GM18868 (cell line): Measurements from ENCODE around the gene PROB1.
"Not testable (repeated sequence)": the region's sequence is repeated elsewhere in the genome, so short reads cannot be mapped to it uniquely, and the experiment has no call there.

Experiments
- ATAC-seq: cut with Tn5 transposase; IDR thresholded peaks from one replicate; pipeline ENCODE4 v1.9.1; 2021; ENCODE audit warnings: mild to moderate bottlenecking, moderate library complexity; ENCODE audit not compliant: unreplicated experiment

PROB1 gene

DNA sequence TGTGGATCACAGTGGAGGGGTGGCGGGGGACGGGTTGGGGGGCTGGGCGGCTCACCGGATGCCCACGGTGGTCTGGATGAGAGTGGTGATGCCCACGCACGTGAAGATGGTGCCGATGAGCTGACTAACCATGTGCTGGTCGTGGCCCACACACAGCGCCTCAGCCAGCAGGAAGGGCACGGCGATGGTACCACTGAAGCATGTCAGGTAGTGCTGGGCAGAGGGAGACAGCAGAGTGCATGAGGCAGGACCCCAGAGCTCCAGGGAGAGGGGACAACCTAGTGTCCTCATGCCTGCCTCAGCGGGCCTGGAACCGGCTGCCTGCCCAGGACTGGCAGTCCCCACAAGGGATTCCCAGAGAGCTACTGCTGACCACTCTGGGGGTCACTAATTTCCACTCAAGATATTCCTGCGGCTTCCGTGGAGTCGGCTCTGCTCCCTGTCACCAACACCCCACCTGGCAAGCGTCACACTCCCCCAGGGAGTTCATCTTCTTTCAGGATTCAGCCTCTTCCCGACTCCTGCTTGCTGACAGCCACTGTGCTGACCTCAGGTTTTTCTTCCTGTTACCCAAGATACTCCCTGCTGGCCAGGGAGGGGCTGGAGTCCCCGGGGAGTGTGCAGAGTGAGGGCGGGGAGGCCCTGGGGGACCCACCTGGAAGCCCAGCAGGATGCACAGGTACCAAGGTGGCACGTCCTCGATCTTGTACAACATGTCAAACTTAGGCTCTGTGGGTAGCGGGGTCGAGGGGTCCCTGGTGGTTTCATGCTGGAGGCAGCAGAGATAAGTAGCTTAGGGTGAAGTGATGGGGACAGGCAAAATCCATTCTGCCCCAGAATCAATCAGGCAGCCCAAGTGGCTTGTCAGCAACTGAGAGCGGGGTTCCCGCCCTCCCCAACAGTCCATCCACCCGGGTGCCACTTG lies 12.8 kb downstream of the PROB1 start:
- ATAC-seq = no peak

DNA sequence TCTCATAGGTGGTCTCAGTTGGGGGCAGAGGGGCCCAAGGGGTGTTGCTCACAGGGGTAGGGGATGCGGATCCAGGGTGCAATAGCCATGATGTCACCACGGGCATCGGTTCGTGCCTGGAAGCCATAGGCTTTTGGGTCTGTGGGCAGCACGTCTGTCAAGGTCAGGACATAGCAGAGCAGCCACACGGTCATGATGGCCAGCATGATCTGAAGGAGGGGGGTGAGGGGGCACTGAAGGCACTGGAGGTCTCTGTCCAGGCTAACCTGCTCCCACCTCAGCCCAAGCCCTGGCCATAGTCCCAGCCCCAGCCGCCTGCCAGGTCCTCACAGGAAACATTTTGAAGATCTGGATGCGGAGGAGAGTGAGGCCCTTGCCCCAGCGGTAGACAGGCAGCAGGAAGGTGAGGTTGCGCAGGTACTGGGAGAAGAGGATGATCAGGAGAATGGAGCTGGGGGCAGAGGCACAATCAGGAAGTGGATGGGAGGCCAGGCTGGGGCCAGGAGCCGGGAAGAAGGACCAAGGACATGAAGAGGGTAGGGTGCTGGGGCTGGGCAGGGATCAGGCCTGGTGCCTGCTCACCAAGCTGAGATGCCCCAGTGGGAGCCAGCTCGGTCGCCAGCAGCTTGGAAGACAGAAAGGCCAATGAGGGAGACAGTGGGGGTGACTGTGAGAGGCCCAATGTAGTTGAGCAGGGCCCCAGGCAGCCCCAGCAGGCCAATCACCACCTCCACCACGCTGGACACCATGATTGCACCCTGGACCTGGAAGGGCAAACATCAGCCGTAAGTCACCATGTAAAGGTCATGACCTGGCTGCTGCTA lies 15.1 kb downstream of the PROB1 start:
- ATAC-seq = no peak

DNA sequence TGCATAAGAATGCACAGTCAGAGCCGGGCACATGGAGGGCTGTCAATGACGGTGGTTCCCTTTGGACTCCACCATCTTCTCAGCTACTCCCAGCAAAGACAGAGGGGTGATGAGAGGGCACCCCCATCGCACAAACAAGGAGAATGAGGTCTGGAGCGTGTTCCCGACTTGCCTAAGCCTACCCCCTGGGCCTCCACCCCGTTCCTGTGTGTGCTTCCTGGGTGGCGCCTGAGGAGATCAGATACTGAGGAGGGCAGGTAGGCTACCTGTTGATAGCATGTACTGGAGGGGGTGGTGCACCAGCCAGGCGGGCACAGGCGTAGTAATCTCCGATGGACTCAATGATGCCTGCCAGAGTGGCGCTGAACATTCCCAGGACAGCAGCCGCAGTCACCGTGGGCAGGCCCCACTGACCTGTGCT lies 16.0 kb downstream of the PROB1 start:
- no peak for ATAC-seq

DNA sequence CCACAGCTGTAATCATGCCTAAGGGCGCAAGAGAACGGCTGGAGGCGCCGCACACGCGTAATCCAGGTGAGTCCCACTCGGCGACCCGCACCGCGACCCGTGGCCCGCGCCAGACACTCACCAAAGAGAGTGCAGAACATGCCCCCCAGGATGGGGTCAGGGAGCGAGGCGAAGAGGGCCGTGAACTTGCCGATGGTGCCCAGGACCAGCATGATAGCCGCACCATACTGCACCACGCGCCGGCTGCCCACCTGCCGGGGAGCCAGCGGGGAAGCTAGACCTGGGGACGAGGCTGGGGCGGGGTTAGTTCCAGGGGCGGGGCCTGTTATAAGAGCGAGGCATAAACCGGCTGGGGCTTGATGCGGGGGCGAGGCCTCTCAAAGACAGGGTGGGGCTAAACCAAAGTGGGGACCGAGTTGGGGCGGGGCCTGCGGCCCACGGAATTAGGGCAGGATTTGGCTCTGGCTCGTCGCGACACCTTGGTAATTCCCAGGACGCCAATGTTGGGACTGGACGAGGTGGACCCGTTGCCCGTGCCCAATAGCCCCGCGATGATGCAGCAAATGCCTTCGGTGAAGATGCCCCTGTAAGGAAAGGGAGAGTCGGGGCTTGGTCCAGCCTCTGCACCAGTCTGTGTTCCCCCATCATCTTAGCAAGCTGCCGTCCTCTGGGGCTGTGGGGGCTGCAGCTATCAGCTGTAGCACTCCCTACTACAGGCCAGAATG lies 16.6 kb downstream of the PROB1 start:
- ATAC-seq = no peak

DNA sequence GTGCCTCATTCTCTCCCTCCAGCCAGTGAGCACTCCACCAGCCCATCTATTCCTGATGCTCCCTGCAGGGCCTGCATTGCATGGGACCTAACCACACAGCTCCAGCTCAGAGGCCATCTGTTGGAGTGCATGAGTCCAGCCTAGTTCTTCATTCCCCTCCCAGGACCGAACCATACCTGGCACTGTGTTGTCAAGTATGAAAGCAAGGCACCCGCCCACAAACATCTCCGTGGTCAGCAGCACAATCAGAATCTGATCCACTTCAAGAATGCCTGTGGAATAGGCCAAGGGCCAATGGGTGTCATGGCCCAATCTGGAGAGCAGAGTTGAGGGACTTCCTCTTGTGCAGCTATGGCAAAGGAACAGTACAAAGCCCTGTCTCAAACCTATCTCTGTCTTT lies 17.7 kb downstream of the PROB1 start:
- no peak for ATAC-seq

DNA sequence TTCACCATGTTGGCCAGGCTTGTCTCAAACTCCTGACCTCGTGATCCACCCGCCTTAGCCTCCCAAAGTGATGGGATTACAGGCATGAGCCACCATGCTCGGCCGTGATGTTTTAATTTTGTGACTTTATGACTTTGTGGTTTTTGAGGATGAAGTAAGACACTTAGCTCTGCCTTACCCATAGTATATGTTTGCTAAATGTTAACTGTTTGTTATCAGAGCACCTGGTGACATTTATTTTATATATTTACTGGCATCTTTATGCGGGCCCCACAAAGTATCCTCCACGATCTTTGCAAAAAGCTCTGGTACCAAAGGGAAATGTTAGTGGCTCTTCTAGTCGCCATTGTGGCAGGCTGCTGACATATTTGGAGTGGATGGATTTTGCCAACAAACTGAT lies 18.5 kb downstream of the PROB1 start:
- ATAC-seq = no peak

DNA sequence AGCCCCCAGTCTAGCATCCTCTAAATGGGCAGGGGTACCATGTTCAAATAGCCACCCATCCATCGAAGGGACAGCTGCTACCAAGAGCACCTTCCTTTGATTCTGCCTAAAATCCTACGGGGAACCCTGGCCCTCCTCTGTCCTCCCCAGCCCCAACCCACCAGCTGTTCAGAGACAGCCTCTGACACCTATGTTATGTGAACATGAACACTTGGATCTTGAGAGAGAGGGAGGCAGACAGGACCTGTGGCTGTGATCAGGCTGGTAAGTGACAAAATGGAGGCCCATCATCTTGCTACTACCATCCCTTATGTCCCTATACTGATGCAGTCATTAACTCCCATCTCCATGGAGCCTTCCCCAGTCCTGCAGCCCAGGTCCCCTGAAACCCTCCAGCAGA lies 20.0 kb downstream of the PROB1 start:
- ATAC-seq = no peak

DNA sequence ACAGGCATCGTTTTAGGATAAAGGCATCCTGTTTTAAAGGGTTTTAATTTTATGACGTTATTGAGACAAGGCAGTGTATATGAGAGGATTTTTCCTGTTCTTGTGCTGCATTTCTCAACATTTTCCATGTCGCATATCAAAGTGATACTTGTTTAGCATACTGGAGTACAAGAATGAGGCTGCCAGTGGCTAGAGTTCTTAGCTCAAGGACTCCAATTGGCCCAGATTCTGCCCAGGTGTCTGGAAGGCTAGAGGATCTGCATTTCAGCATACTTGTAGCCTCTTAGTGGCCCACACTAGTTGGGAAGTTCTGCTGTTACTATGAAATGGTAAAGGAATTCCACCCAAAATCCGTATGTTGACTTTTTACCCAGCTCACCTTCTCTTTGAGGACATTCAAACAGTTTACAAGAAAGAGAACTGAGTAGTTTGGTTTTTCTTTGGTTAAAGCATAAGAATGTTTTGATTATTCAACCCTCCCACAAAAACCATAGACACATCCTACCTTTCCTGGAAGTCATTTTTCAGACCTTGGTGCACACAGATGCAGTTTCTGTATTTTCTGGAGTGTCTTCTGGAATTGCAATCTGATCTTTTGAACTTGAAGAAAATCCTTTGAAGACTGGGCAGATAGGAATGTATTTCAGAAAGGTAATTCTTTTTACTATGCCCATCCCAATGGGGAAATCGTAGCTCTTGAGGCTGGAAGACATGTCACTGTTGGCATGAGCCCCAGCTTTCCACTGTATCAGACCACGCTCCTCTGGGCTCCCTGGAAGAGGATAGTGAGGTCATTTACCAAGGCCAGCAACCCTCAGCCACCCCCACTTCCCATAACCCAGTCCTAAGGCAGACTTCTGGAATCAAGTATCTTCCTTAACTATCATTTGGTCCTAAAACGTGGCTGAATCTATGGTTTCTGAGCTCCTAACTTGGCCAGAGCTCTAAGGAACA lies 23.1 kb downstream of the PROB1 start:
- no peak for ATAC-seq

DNA sequence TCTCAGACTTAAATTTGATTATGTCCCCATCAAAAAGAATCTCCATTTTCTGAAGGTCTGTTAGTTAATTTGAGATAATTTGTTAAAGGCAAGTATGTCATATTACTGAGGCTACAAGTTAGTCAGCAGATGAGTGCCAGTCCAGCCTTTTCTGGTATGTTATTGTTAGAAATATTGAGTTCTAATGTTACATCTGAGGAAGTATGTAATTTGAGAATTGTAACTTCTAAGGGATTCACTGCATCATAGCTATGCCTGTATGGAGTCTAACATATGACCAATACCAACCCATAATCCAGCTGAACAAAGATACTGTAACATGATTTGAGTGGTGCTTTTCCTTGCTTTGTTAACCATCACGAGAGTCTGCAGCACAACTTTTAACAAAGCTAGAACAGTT lies 25.7 kb downstream of the PROB1 start:
- no peak for ATAC-seq

DNA sequence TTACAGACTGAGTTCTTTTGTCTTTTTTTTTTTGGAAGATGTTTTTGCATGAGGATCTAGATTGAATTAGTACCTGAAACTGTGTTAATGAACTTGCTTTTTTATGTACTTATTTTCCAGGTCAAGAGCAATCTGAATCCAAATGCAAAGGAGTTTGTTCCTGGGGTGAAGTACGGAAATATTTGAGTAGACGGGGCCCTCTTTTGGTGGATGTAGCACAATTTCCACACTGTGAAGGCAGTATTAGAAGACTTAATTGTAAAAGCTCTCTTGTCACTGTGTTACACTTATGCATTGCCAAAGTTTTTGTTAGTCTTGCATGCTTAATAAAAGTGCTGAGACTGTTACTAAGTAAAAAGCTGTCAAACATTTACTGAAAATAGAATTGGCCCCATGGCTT lies 26.3 kb downstream of the PROB1 start:
- ATAC-seq = no peak

DNA sequence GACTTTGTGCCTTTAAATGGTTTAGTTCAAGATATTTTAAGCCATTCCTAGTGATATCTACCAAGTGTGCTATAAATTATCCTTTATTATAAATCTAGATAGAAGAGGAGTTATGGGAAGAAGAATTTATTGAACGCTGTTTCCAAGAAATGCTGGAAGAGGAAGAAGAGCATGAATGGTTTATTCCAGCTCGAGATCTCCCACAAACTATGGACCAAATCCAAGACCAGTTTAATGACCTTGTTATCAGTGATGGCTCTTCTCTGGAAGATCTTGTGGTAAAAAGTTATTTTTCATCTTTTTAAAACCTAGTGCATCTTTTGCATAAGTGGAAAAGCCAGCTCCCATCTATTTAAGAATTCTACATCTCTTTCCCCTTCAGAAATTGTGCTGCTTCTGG lies 30.4 kb downstream of the PROB1 start:
- no peak for ATAC-seq

DNA sequence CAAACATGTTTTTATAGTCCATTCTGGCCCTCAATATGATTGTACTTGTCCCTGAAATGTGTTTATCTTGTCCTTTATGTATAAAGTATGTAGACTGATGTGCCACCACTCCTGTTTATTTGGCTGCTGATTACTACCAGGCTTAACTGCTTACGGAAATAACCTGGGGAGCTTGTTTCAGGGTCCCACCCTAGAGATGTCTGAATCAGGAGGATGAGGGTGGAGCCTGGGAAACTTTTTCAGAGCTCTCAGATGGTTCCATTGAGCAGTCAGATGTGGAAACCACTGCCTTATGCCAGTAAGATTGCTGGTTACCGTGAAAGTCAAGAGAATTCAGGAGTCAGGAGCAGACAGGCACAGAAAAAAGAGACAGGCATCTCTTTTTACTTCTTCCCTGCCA lies 31.0 kb downstream of the PROB1 start:
- ATAC-seq = peak; percentile 49

DNA sequence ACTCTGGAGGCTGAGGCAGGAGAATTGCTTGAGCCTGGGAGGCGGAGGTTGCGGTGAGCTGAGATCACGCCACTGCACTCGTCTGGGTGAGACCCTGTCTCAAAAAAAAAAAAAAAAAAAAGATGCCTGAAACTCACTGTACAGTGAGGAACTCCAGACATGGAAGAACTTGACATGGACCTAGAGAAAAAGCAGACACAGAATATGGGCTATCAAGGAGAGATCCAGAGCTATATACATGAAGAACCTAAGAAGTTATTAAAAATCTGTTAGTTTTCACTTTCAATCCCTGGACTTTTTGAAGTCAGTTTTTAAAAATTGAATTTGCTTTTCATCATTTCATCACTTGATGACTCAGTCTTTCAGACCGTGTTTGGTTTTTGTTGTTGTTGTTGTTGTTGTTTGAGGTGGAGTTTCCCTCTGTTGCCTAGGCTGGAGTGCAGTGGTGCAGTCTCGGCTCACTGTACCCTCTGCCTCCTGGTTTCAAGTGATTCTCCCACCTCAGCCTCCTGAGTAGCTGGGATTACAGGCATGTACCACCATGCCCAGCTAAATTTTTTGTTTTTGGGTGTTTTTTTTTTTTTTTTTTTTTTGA lies 33.0 kb downstream of the PROB1 start:
- ATAC-seq = no peak

DNA sequence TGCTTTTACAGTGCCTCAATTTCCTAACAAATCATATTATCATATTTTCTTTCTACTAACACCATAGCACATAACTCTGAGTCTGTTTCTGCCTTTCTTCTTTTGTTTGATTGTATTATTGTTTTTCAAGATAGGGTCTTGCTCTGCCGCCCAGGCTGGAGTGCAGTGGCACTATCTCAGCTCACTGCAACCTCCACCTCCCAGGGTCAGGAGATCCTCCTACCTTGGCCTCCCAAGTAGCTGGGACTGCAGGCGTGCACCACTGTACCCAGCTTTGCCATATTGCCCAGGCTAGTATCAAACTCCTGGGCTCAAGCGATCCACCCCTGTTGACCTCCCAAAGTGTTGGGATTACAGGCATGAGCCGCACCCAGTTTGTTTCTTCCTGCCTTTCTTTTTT lies 34.5 kb downstream of the PROB1 start:
- ATAC-seq = no peak

DNA sequence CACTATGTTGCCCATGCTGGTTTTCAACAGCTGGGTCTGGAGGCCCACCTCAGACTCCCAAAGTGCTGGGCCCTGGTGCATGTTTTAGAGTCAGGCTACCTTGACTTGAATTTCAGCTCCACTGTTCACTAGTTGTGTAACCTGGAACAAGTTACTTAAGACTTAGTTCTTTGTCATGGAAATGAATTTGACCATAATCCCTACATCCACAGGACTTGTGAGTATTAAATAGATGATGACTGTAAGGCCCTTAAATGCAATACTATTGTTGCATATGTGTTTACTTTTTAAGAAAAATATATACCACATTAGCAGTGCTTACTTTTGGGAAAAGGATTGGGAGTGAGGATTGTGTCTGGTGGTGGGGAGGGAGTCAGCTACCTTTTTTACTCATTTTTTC lies 36.8 kb downstream of the PROB1 start:
- ATAC-seq = no peak

DNA sequence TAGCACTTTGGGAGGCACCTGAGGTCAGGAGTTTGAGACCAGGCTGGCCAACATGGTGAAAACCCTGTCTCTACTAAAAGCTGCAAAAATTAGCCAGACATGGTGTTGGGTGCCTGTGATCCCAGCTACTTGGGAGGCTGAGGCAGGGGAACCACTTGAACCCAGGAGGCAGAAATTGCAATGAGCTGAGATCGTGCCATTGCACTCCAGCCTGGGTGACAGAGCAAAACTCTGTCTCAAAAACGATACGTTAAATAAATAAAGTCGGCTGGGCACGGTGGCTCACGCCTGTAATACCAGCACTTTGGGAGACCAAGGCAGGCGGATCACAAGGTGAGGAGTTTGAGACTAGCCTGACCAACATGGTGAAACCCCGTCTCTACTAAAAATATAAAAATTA lies 39.0 kb downstream of the PROB1 start:
- ATAC-seq = not testable (repeated sequence)

DNA sequence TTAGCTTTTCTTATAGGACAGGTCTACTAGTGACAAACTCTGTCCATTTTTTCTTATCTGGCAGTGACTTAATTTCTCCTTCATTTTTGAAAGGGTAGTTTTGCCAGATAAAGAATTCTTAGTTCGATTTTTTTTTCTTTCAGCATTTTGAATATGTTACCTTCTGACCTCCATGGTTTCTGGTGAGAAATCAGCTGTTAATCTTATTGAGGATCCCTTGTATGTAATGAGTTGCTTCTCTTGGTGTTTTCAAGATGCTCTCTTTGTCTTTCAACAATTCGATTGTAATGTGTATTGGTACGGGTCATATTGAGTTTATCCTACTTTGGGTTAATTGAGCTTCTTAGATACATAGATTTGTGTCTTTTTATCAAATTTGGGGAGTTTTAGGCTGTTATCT lies 40.7 kb downstream of the PROB1 start:
- no peak for ATAC-seq

DNA sequence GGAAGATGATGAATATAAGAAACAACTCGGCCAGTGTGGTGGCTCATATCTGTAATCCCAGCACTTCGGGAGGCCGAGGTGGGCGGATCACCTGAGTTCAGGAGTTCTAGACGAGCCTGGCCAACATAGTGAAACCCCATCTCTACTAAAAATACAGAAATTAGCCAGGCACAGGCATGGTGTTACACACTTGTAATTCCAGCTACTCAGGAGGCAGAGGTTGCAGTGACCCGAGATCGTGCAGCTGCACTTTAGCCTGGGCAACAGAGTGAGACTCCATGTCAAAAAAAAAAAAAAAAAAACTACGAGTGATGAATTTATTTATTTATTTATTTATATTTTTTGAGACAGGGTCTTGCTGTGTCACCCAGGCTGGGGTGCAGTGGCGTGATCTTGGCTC lies 47.0 kb downstream of the PROB1 start:
- ATAC-seq = not testable (repeated sequence)

DNA sequence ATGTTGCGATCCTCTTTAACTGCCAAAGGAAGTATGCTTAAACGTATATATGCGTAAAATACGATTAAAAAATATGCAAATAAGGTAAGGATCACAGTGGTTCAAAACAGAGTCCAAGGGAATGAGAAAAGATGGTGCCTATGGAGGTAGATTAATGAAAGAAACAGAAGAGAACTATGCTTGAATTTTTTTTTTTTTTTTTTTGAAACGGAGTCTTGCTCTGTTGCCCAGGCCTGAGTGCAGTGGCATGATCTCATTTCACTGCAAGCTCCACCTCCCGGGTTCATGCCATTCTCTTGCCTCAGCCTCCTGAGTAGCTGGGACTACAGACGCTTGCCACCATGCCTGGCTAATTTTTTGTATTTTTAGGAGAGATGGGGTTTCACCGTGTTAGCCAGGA lies 49.5 kb downstream of the PROB1 start:
- not testable (repeated sequence) for ATAC-seq

DNA sequence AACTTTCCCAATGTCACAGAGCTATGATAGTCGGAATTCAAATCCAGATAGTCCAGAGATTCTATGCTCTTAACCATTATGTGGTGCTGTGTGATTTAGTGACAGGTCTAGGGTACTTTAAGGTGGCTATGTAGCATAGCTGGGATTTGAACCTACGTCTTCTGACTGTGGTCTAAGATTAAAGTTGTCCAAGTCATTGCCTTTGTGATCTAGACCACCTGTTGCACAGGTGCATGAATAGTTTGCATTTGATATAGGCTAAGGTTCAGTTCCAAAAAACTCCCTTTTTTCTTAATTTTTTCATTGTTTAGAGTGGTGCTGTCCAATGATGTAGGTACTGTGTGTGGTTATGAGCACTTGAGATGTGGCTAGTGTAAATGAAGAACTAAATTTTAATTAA lies 50.7 kb downstream of the PROB1 start:
- no peak for ATAC-seq
